Stimulated activated naive CD4-positive, alpha-beta T cell (primary cell): Measurements from ENCODE around the gene LMOD3.

Experiments used
- DNase-seq, 6 experiments: peaks; one replicate each; lab custom pipeline; 2025; lab: John Stamatoyannopoulos, UW

LMOD3 gene

GRCh38 chr3:69122403-69122802 lies at the start of gene LMOD3:
LMOD3 (minus strand) TSS chr3:69122595; CDS start chr3:69122386, 209 bp downstream.
- DNase-seq, result no peak

GRCh38 chr3:69172058-69172457 lies 49.7 kb upstream of the LMOD3 start:
- no peak for DNase-seq

GRCh38 chr3:69166446-69166845 lies 44.1 kb upstream of the LMOD3 start:
- no peak for DNase-seq

DNA sequence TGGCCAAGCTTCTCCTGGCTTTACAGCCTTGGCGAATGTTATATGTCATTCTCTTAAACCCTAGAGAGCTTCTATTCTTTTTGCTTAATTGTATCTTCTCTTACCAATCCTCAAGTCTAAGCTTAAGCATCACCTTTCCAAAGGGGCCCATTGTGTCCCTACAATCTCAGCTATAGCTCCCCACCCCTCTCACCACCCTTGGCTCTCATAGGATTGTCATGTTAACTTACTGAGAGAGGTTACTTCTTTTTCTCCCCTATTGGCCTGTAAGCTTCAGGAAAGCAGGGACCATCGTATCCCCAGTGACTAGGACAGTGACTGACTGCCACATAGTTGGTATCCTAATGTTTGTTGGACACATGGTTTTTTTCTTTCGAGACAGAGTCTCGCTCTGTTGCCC lies 43.3 kb upstream of the LMOD3 start:
- no peak for DNase-seq

DNA sequence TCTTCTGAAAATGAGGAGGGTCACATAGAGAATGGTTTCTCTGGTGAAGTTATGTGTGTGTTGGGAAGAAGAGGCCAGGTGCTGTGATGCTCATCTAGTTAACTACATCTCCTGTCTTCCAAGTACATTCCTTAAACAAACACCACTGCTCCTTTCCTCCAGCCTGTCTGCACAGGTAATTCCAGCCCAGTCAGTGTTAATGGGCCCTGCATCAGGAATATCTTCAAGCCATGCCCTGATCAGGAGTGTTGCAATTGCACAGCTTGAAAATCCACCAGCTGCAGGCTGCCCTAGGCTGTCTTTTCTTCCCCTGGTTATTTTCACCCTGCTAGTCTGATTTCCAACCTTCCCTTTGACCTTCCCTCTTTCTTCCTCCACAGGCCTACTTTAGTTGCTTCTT lies 41.9 kb upstream of the LMOD3 start:
- no peak for DNase-seq

DNA sequence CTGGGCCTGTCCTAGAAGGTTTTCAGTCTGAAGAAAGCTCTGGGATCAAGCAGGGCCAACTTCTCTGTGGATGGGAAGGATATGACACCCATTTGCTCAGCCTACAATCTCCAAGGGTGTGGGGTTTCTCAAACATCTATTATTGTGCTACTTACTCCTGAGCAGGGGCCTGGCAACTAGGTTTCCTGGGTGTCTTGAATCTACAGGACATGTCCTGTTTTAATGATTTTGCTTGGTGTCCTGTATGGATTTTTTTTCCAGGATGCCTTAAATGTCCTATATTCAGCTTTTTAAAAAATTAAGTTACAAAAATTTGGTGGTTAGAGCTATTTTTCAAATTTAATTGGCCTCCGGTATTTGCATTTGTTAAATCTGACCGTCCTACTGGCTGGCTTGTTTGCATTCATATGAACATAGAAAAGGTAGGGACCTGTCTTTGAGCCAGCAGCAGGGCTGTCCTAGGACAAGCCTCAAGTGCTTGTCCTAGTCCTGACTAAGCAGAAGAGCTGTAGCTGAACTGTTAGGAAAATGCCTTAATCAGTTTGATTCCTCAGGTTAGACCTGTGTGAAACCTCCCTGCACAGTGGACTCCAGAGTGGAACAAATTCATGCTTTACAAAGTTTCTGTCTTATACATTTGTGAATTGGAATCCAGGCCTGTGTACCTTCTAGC lies 40.0 kb upstream of the LMOD3 start:
- no peak for DNase-seq

GRCh38 chr3:69161587-69162307 lies 39.4 kb upstream of the LMOD3 start:
- DNase-seq, result peak in 5 of 6 experiments; percentile 5 to 66 (median 9)

DNA sequence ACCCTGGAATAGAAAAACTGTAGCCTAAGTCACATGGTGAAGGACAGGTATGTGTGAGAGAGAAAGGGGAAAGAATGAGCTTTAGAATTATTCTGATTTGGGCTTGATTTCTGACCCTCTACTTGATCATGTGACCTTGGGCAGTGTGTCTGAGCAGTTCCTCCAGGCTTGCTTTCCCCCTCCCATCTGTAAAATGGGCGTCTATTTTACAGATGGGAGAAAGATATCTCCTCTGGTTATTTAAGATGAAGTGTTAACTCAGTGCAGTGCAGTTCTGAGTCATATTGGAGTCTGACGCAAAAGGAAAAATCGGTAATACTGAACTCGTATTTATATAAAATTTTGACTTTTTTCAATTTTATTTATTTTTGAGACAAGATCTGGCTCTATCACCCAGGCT lies 38.1 kb upstream of the LMOD3 start:
- DNase-seq, result no peak

- no peak for DNase-seq
These were observed 37.7 kb upstream of the LMOD3 start for GRCh38 chr3:69160107-69160506.

GRCh38 chr3:69149586-69149985 lies 27.2 kb upstream of the LMOD3 start:
- no peak for DNase-seq

DNA sequence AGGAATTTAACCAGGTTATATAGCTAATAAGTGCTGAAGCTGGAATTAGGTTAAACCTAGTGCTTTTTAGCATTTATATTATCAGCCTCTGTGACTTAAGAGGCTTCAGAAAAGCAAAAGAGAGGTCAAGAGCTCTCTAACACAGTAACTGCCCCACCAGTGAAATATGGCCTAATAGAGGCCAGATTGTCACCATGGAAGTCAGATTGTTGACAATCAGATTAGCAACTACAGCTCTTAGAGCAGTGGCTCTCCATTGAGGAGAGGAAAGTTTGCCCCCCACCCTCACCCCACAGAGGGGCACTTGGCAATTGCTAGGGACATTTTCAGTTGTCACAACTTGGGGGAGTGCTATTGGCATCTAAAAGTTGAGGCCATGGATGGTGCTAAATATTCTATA lies 23.3 kb upstream of the LMOD3 start:
- DNase-seq, result no peak

GRCh38 chr3:69144631-69145245 lies 22.3 kb upstream of the LMOD3 start:
- DNase-seq, result no peak

GRCh38 chr3:69143612-69144011 lies 21.2 kb upstream of the LMOD3 start:
- DNase-seq, result no peak

- no peak for DNase-seq
These were observed 20.5 kb upstream of the LMOD3 start for GRCh38 chr3:69142797-69143454.

- no peak for DNase-seq
These were observed 19.7 kb upstream of the LMOD3 start for GRCh38 chr3:69142090-69142489.

DNA sequence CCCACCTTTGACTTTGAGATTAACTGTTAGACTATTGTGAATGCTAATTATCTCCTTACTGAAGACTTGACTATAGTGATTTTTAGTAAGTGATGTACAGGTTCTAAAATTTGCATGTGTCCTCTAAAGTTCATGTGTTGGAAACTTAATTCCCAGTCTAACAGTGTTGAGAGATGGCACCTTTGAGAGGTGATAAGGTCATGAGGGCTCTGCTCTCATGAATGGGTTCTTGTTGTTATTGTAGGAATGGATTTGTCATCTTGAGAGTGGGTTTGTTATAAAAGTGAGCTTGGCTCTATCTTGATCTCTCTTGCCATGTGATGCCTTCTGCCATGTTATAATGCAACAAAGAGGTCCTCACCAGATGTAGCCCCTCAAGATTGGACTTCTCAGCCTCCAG lies 18.9 kb upstream of the LMOD3 start:
- DNase-seq, result no peak

- no peak for DNase-seq
These were observed 15.0 kb upstream of the LMOD3 start for GRCh38 chr3:69137412-69137811.

DNA sequence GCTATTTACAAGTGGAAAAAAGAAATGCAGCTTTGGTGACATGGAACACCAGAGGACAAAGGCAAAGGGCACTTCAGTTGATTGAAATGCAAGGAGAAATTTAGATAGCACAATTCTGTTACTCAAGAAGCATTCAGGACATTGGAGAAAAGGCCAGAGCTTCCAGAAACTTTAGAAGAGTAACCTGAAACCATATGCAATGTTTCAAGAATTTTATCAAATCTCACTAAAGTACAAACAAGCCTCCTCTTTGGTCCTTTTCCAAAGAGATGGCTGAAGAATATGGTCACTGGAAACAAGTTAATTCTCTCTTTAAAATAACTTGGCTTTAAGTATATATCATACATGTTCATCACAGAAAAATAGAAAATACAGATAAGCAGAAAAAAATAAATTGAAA lies 14.6 kb upstream of the LMOD3 start:
- no peak for DNase-seq

DNA sequence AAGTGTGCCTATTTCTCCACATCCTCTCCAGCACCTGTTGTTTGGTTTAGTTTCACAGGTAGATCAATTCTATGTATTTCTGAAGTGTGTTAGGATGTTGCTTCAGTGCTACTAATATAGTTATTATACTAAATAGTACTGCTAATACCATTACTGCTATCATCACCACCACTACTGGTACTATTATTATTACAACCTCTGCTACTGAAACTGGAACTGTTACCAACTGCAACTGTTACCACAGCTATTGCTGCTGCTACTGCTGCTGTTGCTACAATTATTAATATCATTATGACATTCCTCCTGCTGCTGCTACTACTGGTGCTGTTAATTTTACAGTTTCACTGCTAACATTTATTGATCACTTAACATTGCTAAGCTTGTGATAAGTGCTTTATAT lies 8.3 kb upstream of the LMOD3 start:
- DNase-seq, result no peak

GRCh38 chr3:69129531-69129930 lies 7.1 kb upstream of the LMOD3 start:
- DNase-seq, result no peak

DNA sequence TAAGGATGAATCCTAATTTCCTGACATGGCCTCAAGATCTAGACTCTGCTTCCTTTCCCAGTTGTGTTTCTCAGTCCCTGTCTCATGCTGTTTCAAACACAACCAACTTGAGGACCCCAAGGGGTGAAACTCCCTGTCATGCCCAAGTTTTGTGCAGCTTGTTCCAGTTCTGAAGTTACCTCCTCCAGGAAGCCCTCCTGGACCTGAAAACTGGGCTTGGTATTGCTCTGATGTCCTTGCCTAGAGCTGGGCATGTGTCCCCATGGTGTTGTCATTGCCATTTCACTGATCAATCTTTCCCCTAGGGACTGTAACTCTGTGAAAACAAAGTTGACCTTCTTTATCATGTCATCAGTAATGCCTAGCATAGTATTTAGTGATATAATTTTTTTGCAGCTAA lies 6.1 kb upstream of the LMOD3 start:
- no peak for DNase-seq

DNA sequence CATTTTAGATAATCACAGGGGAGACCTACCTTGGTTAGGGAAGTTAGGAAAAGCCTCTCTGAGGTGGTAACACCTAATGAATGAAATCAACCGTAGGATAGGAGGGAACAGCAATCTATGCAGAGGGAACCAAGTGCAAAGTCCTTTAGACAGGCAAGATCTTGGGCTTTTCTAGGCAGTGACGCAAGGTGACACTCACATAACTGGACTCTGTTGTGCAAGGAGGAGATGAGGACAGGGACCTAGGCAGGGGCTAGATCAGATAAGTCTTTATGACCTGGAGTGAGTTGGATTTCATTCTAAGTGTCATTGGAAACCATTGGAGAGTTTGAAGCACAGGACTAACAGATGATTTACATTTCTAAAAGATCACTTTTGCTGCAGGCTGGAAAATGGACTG lies 4.6 kb upstream of the LMOD3 start:
- no peak for DNase-seq

GRCh38 chr3:69126216-69126615 lies 3.8 kb upstream of the LMOD3 start:
- DNase-seq, result no peak
